Keratinocyte (primary cell): ENCODE results near the gene LRRC4C.

Source experiments
- EZH2 ChIP-seq: IDR thresholded peaks from one replicate; pipeline ENCODE4 v1.6.1; 2012; ENCODE audit warnings: inconsistent platforms, mild to moderate bottlenecking, low read length, moderate library complexity
- TF ChIP-seq, protein P1 (sequence below), 3 experiments: IDR thresholded peaks in 1 of 3; conservative IDR thresholded peaks in 1 of 3; optimal IDR thresholded peaks in 1 of 3; 2 replicates in 2 of 3; 3 replicates in 1 of 3; pipeline versions ENCODE3 to v1.5.1; 2011; ENCODE audit warnings: low read length in 3 of 3, mild to moderate bottlenecking in 3 of 3, moderate library complexity in 2 of 3, control low read depth in 1 of 3, inconsistent platforms in 1 of 3; ENCODE audit not compliant: insufficient read depth in 2 of 3; ENCODE audit errors: extremely low read depth in 1 of 3

- TF ChIP-seq, protein P1, sequence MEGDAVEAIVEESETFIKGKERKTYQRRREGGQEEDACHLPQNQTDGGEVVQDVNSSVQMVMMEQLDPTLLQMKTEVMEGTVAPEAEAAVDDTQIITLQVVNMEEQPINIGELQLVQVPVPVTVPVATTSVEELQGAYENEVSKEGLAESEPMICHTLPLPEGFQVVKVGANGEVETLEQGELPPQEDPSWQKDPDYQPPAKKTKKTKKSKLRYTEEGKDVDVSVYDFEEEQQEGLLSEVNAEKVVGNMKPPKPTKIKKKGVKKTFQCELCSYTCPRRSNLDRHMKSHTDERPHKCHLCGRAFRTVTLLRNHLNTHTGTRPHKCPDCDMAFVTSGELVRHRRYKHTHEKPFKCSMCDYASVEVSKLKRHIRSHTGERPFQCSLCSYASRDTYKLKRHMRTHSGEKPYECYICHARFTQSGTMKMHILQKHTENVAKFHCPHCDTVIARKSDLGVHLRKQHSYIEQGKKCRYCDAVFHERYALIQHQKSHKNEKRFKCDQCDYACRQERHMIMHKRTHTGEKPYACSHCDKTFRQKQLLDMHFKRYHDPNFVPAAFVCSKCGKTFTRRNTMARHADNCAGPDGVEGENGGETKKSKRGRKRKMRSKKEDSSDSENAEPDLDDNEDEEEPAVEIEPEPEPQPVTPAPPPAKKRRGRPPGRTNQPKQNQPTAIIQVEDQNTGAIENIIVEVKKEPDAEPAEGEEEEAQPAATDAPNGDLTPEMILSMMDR (optimal IDR thresholded peaks at IDR 0.05 in 1 of 3, IDR thresholded peaks at IDR 0.05 in 1 of 3, conservative IDR thresholded peaks at IDR 0.05 in 1 of 3; ENCODE audit: extremely low read depth in 1 of 3, insufficient read depth in 2 of 3, low read length in 3 of 3): no peak
- no peak for TF ChIP-seq EZH2
Observed at GRCh38 chr11:41382927-41383326, 76.5 kb downstream of the LRRC4C start.
